Activated CD4-positive, alpha-beta T cell treated with anti-CD3 and anti-CD28 coated beads, Interleukin-2, amount 50 U/mL, for 4 hours (primary cell): ENCODE measurements around the gene LYRM7.
"Not testable (repeated sequence)": the region's sequence is repeated elsewhere in the genome, so short reads cannot be mapped to it uniquely, and the experiment has no call there.

Source experiments
- DNase-seq, 2 experiments: peaks; one replicate each; pipeline ENCODE4 v3.0.0-alpha.2; 2020

LYRM7 gene

DNA sequence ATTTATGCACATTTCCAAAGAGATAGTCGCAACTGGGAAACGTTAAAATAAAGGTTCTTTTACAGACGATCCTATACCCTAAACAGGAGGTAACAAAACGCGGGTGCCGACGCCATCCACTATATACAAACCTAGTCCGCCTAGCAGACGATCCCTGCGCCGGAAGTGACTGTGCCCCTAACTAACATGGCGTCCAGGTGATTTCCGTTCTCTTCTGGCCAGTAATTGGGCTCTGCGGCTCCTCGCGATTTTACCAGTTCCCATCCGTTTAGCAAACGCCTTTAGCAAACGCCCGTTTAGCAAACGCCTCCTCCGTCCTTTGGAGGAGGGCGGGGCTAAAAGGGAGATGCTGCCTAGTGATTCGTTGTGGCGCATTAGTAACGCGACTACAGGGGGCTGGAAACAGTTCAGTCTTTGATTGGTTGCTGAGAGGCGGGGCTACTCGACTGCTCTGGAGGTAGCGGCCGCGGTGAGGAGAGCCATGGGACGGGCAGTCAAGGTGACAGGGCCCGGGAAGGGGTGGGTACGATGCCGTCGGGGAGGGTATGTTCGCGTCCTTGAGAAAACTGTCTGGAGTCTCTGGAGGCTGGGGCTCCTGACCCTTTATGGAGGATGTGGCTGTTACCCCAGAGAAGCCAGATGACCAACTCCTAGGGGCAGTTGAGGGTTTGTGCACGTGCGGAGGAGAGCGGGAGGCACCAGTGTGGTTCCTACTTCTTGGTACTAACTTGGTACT, at the start of gene LYRM7:
TSS of gene LYRM7 (plus strand) at position 405 of the 736 bp plus-strand sequence. CDS start at position 482, 77 bp downstream.
- DNase-seq: peak; percentile 91 to 94

GRCh38 chr5:131127244-131127643, 43.5 kb upstream of the LYRM7 start:
- DNase-seq: not testable (repeated sequence)

- DNase-seq: no peak
Measured at GRCh38 chr5:131129306-131129705, 41.4 kb upstream of the LYRM7 start.

DNA sequence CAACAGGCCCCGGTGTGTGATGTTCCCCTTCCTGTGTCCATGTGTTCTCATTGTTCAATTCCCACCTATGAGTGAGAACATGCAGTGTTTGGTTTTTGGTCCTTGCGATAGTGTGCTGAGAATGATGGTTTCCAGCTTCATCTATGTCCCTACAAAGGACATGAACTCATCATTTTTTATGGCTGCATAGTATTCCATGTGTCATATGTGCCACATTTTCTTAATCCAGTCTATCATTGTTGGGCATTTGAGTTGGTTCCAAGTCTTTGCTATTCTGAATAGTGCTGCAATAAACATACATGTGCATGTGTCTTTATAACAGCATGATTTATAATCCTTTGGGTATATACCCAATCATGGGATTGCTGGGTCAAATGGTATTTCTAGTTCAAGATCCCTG, 37.7 kb upstream of the LYRM7 start:
- not testable (repeated sequence) for DNase-seq

- DNase-seq: peak in 1 of 2 experiments; percentile 7
Measured at GRCh38 chr5:131138406-131138805, 32.3 kb upstream of the LYRM7 start.

DNA sequence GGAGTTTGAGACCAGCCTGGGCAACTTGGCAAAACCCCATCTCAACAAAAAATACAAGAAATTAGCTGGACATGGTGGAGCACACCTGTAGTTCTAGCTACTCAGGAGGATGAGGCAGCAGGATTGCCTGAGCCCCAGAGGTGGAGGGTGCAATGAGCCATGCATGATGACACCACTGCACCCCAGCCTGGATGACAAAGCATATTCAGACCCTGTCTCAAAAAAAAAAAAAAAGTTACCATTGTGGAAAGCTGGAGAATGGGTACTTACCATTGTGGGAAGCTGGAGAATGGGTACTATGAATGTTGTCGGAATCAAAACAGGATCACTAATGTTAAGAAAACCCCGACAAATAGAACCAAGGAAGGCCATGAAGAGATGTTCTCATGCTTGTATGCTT, 31.4 kb upstream of the LYRM7 start:
- no peak for DNase-seq

DNA sequence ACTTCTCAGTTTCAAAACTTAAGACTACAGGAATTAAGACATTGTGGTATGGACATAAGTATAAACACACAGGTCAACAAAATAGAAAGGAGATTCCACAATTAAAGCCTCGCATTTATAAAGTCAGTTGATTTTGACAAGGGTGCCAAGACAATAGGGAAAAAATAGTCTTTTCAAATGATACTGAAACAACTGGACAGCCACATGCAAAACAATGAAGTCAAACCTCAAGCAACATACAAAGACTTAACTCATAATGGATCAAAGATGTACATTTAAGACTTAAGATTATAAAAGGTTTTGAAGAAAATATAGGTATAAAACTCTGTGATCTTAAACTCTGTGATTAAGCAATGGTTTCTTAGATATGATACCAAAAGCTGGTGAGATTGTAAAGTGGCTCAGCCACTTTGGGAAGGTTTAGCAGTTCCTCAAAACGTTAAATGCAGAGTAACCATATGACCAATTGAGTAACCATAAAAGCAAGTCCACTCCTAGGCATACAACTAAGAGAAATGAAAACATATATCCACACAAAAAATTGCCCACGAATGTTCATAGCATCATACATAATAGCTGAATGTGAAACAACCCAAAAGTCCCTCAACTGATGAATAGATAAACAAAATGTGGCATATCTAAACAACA, 27.6 kb upstream of the LYRM7 start:
- DNase-seq: no peak

DNA sequence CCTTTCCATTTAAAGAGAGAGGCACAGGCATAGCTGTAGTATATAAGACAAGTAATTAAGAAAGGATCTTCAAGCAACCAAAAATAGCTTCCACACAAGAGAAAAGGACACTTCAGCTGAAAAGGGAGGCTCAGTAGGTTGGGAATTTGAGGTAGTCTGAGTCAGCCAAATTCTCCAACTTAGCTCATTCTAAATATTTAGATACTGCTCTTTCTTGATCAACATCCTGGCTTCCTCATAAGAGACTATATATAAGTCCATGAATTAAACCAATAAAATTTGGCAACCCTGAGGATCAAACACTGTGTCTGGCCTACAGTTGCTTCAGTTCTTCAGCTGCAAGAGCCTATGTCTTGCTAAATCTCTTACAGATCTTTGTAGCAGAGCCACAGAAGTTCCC, 23.5 kb upstream of the LYRM7 start:
- no peak for DNase-seq

DNA sequence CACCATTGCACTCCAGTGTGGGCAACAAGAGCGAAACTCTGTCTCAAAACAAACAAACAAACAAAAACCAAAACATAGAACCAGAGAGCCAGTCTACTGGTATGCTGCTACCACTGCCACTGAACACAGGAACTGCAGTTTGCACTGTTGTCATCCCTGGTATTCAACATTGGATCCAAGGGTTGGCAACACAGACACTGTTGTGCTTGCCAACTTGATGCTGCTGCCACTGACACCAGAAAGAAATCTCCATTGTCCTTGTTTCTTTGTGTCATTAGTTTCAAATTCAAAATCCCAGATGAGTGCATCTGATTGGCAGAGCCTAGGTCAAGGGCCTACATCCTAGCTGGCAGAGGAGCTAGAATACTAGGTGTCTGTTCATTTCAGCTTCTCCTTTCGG, 21.9 kb upstream of the LYRM7 start:
- DNase-seq: no peak

GRCh38 chr5:131150408-131150807, 20.3 kb upstream of the LYRM7 start:
- no peak for DNase-seq

GRCh38 chr5:131151216-131151615, 19.5 kb upstream of the LYRM7 start:
- DNase-seq: no peak

DNA sequence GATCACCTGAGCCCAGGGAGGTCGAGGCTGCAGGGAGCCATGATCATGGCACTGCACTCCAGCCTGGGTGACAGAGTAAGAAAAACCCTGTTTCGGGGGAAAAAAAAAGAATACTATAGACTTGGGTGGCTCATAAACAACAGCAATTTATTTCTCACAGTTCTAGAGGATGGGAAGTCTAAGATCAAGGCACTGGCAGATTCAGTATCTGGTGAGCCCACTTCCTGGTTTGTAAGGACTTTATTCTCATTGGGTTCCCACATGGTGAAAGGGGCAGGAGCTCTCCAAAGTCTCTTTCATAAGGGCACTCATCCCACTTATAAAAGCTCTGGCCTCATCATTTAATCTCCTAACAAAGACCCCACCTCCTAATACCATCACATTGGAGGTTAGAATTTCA, 14.4 kb upstream of the LYRM7 start:
- no peak for DNase-seq

DNA sequence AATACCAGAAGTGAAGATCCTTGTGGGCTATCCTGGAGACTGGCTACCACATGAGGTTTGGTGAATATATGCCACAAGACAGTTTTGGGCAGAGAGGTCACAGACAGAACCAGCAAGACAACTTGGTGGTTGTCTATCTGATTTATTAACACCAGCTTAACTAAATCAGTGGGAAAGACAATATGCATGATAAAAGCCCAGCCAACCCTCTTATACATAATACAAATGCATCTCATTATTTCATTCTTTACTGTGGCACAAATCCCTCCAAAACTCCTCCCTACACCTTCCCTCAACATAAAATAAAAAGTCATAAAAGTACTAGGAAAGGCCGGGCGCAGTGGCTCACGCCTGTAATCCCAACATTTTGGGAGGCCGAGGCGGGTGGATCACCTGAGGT, 13.8 kb upstream of the LYRM7 start:
- DNase-seq: no peak

DNA sequence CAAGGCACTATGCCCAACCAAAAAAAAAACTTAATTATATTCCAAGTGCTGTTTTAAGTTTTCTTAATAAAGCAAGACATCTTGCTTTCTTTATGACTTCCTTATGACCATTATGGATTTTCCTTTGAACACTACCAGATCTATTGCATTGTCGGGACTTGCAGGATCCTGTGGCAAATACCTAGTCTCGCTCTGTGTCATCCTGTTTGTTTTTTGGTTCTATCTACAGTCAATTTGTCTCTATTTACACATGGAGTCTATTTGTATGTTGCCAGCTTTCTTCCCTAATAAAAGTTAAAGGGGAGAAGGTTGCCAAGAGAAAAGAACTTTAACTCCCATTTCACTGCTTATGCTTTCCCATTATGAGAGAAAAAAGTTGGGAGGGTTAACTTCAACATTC, 10.6 kb upstream of the LYRM7 start:
- no peak for DNase-seq

- no peak for DNase-seq
Measured at GRCh38 chr5:131163276-131164119, 7.2 kb upstream of the LYRM7 start.

GRCh38 chr5:131164191-131165118, 6.3 kb upstream of the LYRM7 start:
- DNase-seq: peak; percentile 57 to 66

DNA sequence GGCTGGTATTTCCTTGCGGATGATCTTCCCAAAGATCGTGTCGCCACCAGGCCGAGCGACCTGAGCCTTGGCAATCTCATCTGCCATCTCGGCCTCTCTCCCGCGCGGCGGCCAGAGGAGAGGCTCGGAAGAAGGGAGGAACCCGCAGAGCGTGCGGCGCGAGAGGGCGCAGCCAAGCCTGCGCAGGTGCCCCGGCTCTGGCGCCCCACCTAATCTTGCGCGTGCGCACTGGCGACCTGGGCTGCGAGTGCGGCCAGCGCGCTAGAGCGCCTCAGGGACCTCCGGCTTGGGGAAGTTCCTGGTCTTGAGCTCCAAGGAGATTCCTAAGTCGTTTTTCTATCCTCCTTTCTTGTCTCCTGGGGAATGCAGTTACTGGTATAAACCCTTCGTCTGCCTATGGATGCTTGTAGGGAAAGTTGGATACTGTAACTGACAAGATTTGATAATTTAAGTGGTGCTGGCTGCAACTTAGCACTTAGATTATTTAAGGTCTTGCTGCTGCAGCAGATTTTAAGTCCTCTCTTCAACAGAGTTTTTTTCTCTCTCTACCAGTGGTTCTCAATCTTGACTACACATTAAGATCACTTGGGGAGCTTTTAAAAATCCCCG, 5.5 kb upstream of the LYRM7 start, which contains the start of gene HINT1:
TSS of gene HINT1 (minus strand) at position 138 of the 609 bp plus-strand sequence. CDS start at position 87, 51 bp downstream.
- DNase-seq: peak; percentile 85 to 88

- no peak for DNase-seq
Measured at GRCh38 chr5:131167615-131168014, 3.1 kb upstream of the LYRM7 start.

- no peak for DNase-seq
Measured at GRCh38 chr5:131169810-131170539, 769 bp upstream of the LYRM7 start.

DNA sequence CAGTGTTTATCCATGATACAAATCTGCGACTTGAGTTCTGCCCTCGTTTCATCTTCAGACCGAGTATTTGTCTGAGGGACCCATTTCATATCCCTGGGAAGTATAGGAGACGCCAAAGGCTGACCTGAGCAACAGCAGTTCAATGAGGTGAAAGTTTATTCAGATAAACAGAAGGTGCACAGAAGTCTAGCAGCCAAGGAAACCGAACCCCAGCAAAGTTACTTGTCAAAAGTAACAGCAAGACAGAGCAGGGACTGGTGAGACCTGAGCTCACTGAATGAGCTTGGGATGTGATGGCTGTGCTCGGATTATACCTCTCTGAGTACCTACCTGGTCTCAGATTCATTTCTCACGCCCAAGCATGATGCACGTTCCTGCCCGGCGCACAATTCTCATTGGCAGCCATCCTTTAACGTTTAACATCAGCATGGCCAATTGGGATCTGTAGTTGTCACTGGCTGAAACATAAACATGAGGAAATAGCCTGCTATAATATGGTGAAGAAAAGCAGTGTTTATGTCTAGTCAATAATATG, 599 bp downstream of the LYRM7 start:
- no peak for DNase-seq

GRCh38 chr5:131180407-131180806, 9.7 kb downstream of the LYRM7 start:
- DNase-seq: no peak
